ENCODE data around the gene HJURP.
"Not testable (repeated sequence)": the region's sequence is repeated elsewhere in the genome, so short reads cannot be mapped to it uniquely, and the experiment has no call there.

The HJURP gene

GRCh38 chr2:233854241-233854981, at the start of gene HJURP:
HJURP (minus strand) TSS chr2:233854535; CDS start chr2:233854500, 35 bp downstream.
- DNase-seq (ENCODE audit: low spot score), result peak; percentile 97

GRCh38 chr2:233901884-233902283, 47.5 kb upstream of the HJURP start:
- DNase-seq (ENCODE audit: low spot score), result no peak

- no peak for DNase-seq (ENCODE audit: low spot score)
These were observed 47.0 kb upstream of the HJURP start for GRCh38 chr2:233901367-233901766.

GRCh38 chr2:233896253-233896652, 41.9 kb upstream of the HJURP start:
- DNase-seq (ENCODE audit: low spot score), result not testable (repeated sequence)

GRCh38 chr2:233892793-233893192, 38.5 kb upstream of the HJURP start:
- DNase-seq (ENCODE audit: low spot score), result no peak

- no peak for DNase-seq (ENCODE audit: low spot score)
These were observed 28.0 kb upstream of the HJURP start for GRCh38 chr2:233882353-233882752.

- DNase-seq (ENCODE audit: low spot score), result not testable (repeated sequence)
These were observed 17.8 kb upstream of the HJURP start for GRCh38 chr2:233872125-233872524.

- DNase-seq (ENCODE audit: low spot score), result no peak
These were observed 17.1 kb upstream of the HJURP start for GRCh38 chr2:233871432-233871831.

GRCh38 chr2:233867993-233868532, 13.7 kb upstream of the HJURP start, which contains the start of gene MSL3B:
MSL3B (minus strand) TSS chr2:233868386.
- DNase-seq (ENCODE audit: low spot score), result peak; percentile 47

GRCh38 chr2:233866479-233866878, 12.1 kb upstream of the HJURP start:
- DNase-seq (ENCODE audit: low spot score), result no peak

- no peak for DNase-seq (ENCODE audit: low spot score)
These were observed 11.5 kb upstream of the HJURP start for GRCh38 chr2:233865838-233866237.

GRCh38 chr2:233862261-233862768, 8.0 kb upstream of the HJURP start:
- no peak for DNase-seq (ENCODE audit: low spot score)

- no peak for DNase-seq (ENCODE audit: low spot score)
These were observed 4.0 kb upstream of the HJURP start for GRCh38 chr2:233858331-233858730.

- DNase-seq (ENCODE audit: low spot score), result peak; percentile 65
These were observed 3.3 kb upstream of the HJURP start for GRCh38 chr2:233857511-233858141.

GRCh38 chr2:233856184-233856583, 1.8 kb upstream of the HJURP start:
- no peak for DNase-seq (ENCODE audit: low spot score)

- no peak for DNase-seq (ENCODE audit: low spot score)
These were observed 1.0 kb upstream of the HJURP start for GRCh38 chr2:233855345-233855744.

- no peak for DNase-seq (ENCODE audit: low spot score)
These were observed 473 bp downstream of the HJURP start for GRCh38 chr2:233853883-233854240.

- DNase-seq (ENCODE audit: low spot score), result no peak
These were observed 982 bp downstream of the HJURP start for GRCh38 chr2:233853353-233853752.

GRCh38 chr2:233852056-233852455, 2.3 kb downstream of the HJURP start:
- DNase-seq (ENCODE audit: low spot score), result no peak

- DNase-seq (ENCODE audit: low spot score), result no peak
These were observed 3.2 kb downstream of the HJURP start for GRCh38 chr2:233851169-233851568.

GRCh38 chr2:233850745-233851144, 3.6 kb downstream of the HJURP start:
- DNase-seq (ENCODE audit: low spot score), result no peak

GRCh38 chr2:233849607-233850271, 4.6 kb downstream of the HJURP start:
- DNase-seq (ENCODE audit: low spot score), result no peak

GRCh38 chr2:233848276-233848675, 6.1 kb downstream of the HJURP start:
- no peak for DNase-seq (ENCODE audit: low spot score)
